CD4-positive, alpha-beta T cell treated with Interleukin-17A for 1 hour (primary cell): ENCODE measurements around the gene GPATCH1.
A peak's percentile ranks its signal among the peaks of the same experiment; 100 is the strongest.
"Not testable (repeated sequence)": the region's sequence is repeated elsewhere in the genome, so short reads cannot be mapped to it uniquely, and the experiment has no call there.

ENCODE experiments used
- DNase-seq: peaks from one replicate; pipeline ENCODE4 v3.0.0-alpha.2; 2020

The GPATCH1 gene

GRCh38 chr19:33117501-33117900 is 36.5 kb downstream of the GPATCH1 start:
- no peak for DNase-seq

GRCh38 chr19:33118643-33119042 is 37.7 kb downstream of the GPATCH1 start:
- no peak for DNase-seq

GRCh38 chr19:33124207-33125098 is 43.5 kb downstream of the GPATCH1 start:
- DNase-seq: no peak

- DNase-seq: peak; percentile 70
Measured at GRCh38 chr19:33125929-33126388, 45.0 kb downstream of the GPATCH1 start.

- DNase-seq: not testable (repeated sequence)
Measured at GRCh38 chr19:33126712-33127111, 45.7 kb downstream of the GPATCH1 start.

GRCh38 chr19:33129901-33130300 is 48.9 kb downstream of the GPATCH1 start:
- no peak for DNase-seq

GRCh38 chr19:33130433-33130832 is 49.5 kb downstream of the GPATCH1 start:
- no peak for DNase-seq

- no peak for DNase-seq
Measured at GRCh38 chr19:33132021-33132420, 51.0 kb downstream of the GPATCH1 start, which contains the start of gene WDR88. TSS of gene WDR88 (plus strand) at chr19:33132114. CDS start at chr19:33132170, 56 bp downstream.

- DNase-seq: no peak
Measured at GRCh38 chr19:33132425-33132824, 51.4 kb downstream of the GPATCH1 start.

- no peak for DNase-seq
Measured at GRCh38 chr19:33133438-33134031, 52.6 kb downstream of the GPATCH1 start.

- peak; percentile 53 for DNase-seq
Measured at GRCh38 chr19:33134571-33135041, 53.6 kb downstream of the GPATCH1 start.

GRCh38 chr19:33139165-33139564 is 58.2 kb downstream of the GPATCH1 start:
- no peak for DNase-seq

GRCh38 chr19:33143897-33144405 is 63.0 kb downstream of the GPATCH1 start:
- peak; percentile 76 for DNase-seq

- no peak for DNase-seq
Measured at GRCh38 chr19:33146209-33146608, 65.2 kb downstream of the GPATCH1 start.

- no peak for DNase-seq
Measured at GRCh38 chr19:33147538-33147937, 66.6 kb downstream of the GPATCH1 start.

- DNase-seq: no peak
Measured at GRCh38 chr19:33150852-33151518, 70.0 kb downstream of the GPATCH1 start.

GRCh38 chr19:33152176-33152575 is 71.2 kb downstream of the GPATCH1 start:
- no peak for DNase-seq

GRCh38 chr19:33152625-33153024 is 71.6 kb downstream of the GPATCH1 start:
- not testable (repeated sequence) for DNase-seq

- DNase-seq: not testable (repeated sequence)
Measured at GRCh38 chr19:33154313-33154712, 73.3 kb downstream of the GPATCH1 start.

GRCh38 chr19:33156334-33156733 is 75.4 kb downstream of the GPATCH1 start:
- no peak for DNase-seq

GRCh38 chr19:33157906-33158305 is 76.9 kb downstream of the GPATCH1 start:
- DNase-seq: no peak

- no peak for DNase-seq
Measured at GRCh38 chr19:33158365-33158764, 77.4 kb downstream of the GPATCH1 start.

- DNase-seq: no peak
Measured at GRCh38 chr19:33159149-33159548, 78.2 kb downstream of the GPATCH1 start.
